GM13977 (cell line): ENCODE data around the gene SLIT3.
"Not testable (repeated sequence)": the region's sequence is repeated elsewhere in the genome, so short reads cannot be mapped to it uniquely, and the experiment has no call there.

ENCODE experiments used
- DNase-seq: peaks from one replicate; pipeline ENCODE4 v3.0.0; 2012; ENCODE audit warnings: low spot score
- in situ Hi-C: fragments of 300-500 bp; cut with MboI; formaldehyde crosslinking; loops from one replicate; pipeline ENCODE4 v1.12.0; 2022; ENCODE audit warnings: low sequenced_read_pairs, low pct_unique_long_range_greater_than_20kb, mixed read lengths, inconsistent platforms; ENCODE audit not compliant: unreplicated experiment
- TF ChIP-seq, protein P1 (sequence below): IDR thresholded peaks from 2 replicates; pipeline ENCODE4 v1.5.1; 2012; ENCODE audit warnings: mild to moderate bottlenecking, control low read depth; ENCODE audit not compliant: insufficient read depth; ENCODE audit errors: extremely low read depth, missing control alignments

SLIT3 gene

DNA sequence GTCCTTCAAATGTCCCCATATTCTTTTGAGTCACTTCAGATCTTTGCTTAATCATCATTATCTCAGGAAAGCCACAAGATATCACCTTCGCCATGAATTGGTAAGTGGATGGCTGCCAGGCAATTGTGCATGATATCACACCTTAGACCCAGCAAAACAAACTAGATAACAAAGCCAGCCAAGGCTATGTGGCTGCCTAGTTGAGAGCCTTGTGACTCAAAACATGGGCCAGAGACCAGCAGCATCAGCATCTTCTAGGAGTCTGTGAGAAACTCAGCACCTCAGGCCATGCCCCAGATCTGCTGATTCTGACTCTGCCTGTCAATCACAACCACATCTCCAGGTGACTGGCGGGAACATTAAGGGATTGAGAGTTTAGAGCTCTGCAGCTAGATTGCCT, 82.8 kb downstream of the SLIT3 start:
- in situ Hi-C loops: no loop called here
- TF ChIP-seq, protein P1, sequence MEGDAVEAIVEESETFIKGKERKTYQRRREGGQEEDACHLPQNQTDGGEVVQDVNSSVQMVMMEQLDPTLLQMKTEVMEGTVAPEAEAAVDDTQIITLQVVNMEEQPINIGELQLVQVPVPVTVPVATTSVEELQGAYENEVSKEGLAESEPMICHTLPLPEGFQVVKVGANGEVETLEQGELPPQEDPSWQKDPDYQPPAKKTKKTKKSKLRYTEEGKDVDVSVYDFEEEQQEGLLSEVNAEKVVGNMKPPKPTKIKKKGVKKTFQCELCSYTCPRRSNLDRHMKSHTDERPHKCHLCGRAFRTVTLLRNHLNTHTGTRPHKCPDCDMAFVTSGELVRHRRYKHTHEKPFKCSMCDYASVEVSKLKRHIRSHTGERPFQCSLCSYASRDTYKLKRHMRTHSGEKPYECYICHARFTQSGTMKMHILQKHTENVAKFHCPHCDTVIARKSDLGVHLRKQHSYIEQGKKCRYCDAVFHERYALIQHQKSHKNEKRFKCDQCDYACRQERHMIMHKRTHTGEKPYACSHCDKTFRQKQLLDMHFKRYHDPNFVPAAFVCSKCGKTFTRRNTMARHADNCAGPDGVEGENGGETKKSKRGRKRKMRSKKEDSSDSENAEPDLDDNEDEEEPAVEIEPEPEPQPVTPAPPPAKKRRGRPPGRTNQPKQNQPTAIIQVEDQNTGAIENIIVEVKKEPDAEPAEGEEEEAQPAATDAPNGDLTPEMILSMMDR: no peak
- no peak for DNase-seq

DNA sequence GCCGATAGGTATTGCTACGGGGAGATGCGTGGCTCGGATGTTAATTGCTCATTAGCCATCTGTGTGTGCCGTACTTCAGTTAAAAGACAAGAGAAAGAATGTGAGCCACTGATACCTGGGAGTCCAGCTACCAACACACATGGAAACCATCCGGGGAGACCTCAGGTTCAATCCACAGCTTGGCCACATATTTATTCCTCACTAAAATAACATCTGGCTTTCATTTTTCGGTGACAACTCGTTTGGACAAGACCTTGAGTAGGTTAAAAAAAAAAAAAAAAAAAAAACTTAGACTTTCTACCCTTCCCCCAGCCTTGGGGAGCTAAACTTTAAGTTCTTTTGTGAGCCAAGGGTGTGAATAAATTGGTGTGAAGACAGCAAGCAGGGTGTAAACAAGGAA, 84.1 kb downstream of the SLIT3 start:
- TF ChIP-seq, protein P1: no peak
- in situ Hi-C loops: no loop called here
- no peak for DNase-seq

DNA sequence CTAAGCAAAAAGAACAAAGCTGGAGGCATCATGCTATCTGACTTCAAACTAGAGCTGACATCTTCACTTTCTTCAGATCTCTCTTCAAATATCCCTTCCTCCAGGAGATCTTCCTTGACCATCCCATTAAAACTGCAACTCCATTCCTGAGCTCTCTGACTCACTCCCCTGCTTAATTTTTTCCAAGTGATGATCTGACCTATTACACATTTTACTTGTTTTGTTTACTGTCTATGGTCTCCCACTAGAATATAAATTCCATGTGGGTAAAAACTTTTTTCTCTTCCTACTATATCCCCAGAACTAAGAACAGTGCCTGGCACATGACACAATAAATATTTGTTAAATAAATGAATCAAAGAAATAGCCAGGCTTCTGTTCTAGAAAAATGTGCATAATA, 87.5 kb downstream of the SLIT3 start:
- TF ChIP-seq, protein P1: no peak

DNA sequence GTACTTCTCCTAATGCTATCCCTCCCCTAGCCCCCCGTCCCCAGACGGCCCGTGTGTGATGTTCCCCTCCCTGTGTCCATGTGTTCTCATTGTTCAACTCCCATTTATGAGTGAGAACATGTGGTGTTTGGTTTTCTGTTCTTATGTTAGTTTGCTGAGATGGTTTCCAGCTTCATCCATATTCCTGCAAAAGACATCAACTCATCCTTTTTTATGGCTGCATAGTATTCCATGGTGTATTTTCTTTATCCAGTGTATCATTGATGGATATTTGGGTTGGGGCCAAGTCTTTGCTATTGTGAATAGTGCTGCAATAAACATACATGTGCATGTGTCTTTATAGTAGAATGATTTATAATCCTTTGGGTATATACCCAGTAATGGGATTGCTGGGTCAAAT, 89.2 kb downstream of the SLIT3 start:
- in situ Hi-C loops, DNase-seq: not testable (repeated sequence)

More for the DNA sequence above, 87.5 kb downstream of the SLIT3 start:
- in situ Hi-C loops: no loop called here
- no peak for DNase-seq

DNA sequence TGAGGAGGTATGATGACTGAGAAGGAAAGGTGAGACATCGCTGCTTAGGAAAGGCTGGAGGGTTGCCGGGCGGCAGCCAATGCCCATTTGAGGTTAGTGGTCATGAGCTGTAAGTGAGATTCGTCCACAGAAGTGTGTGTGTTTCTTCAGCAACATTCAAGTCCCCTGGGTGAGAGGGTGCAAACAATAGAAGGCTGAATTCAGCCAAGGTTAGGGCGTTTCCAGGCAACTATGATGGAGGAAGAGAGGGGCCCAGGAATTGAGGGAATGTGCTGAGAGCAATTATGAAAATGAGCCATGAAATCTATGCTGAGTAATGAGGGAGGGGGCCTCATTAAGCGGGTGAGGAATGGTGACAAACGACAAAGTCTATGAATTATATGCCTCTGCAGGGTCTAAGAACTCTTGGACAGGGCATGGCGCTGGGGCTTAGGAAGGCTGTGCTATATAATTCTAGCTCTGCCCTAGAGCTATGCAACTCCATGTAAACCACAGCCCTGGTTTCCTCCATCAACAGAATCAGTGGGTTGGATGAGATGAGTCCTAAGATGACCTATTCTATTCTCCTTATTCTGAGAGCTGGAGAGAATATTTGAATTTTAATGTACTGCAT, 96.0 kb downstream of the SLIT3 start:
- DNase-seq: no peak
- in situ Hi-C loops: no loop called here
- TF ChIP-seq, protein P1: no peak

DNA sequence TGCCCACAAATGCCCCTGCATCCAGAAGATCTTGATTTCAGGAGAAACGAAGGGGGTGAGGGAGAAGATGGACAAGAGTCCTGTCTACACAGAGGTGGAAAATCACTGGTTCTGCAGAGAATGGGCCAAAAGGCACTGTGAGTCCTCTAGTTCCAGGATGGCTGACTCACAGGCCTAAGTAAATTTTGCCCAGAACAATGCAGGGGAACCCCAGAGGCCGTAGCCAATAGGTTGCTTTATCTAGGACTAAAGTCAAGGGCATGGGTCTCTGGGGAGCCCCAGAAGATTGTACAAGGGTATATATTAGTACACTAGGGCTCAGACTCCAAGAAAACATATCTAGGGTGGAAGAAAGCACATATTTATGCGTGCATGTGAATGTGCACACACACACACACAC, 98.0 kb downstream of the SLIT3 start:
- TF ChIP-seq, protein P1: no peak
- in situ Hi-C loops: no loop called here
- DNase-seq: no peak

DNA sequence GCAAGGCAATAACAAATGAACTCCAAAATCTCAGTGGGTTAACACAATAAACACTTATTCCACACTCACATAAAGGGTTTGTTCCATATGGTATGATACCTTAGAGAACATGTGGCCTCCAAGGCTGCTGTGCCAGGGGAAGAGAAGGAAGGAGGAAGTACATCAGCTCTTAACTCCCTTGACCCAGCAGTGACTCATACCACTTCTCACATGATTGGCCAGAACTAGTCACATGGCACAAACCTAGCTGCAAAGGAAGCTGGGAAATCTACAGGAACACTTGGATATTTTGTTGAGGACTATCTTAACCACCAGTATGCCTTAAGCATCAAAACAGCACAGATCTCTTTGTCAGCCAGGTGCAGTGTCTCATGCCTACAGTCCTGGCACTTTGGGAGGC, 99.3 kb downstream of the SLIT3 start:
- TF ChIP-seq, protein P1: no peak
- in situ Hi-C loops: no loop called here
- no peak for DNase-seq
